MCF 10A (cell line): Measurements from ENCODE around the gene SDK2. TPM values are rescaled to one million over a fixed set of nuclear protein-coding genes. Genes with fewer than 3 reads are reported as not detected.

Experiments used
- BruUV-seq: library from RNA; stranded (reverse); fragments of 400-500 nt; replicated peaks from 2 replicates; lab custom pipeline; 2021; lab: Mats Ljungman, UMichigan
- CTCF ChIA-PET: fragments of 300-600 bp; sonication (Branson Sonifier 250); formaldehyde crosslinking; extraction: SDS; loops from one replicate; lab custom pipeline; 2021; ENCODE audit warnings: antibody characterized with exemption, inconsistent platforms; lab: Yijun Ruan, JAX
- POLR2A ChIA-PET: fragments of 300-600, 350-650 bp; sonication (Branson Sonifier 250); formaldehyde crosslinking; extraction: SDS; loops from one replicate; lab custom pipeline; 2020; ENCODE audit warnings: antibody characterized with exemption, inconsistent platforms; lab: Yijun Ruan, JAX
- DNase-seq: peaks from one replicate; pipeline ENCODE4 v3.0.0-alpha.2; 2018; ENCODE audit not compliant: unreplicated experiment
- H3K27ac Mint-ChIP-seq: one replicate; pipeline ENCODE4 v1.8.0; 2022; ENCODE audit warnings: mild to moderate bottlenecking, low read depth, mixed read lengths; ENCODE audit not compliant: unreplicated experiment
- H3K27me3 Mint-ChIP-seq: one replicate; pipeline ENCODE4 v1.8.0; 2022; ENCODE audit warnings: mixed read lengths; ENCODE audit not compliant: insufficient read depth, unreplicated experiment
- H3K36me3 Mint-ChIP-seq: one replicate; pipeline ENCODE4 v1.8.0; 2022; ENCODE audit warnings: mild to moderate bottlenecking, moderate library complexity, mixed read lengths; ENCODE audit not compliant: insufficient read depth, unreplicated experiment
- H3K4me1 Mint-ChIP-seq: one replicate; pipeline ENCODE4 v1.8.0; 2022; ENCODE audit warnings: mixed read lengths; ENCODE audit not compliant: insufficient read depth, unreplicated experiment
- H3K4me3 Mint-ChIP-seq: one replicate; pipeline ENCODE4 v1.8.0; 2022; ENCODE audit warnings: mild to moderate bottlenecking, moderate library complexity, mixed read lengths; ENCODE audit not compliant: unreplicated experiment
- H3K9me3 Mint-ChIP-seq: one replicate; pipeline ENCODE4 v1.8.0; 2022; ENCODE audit warnings: mixed read lengths; ENCODE audit not compliant: unreplicated experiment
- intact Hi-C: fragments of 100-400 bp; cut with micrococcal nuclease; formaldehyde crosslinking; loops from 2 replicates; pipeline ENCODE4 v1.14.1; 2022
- total RNA-seq: library from RNA; stranded (reverse); gene quantifications from 2 replicates; pipeline ENCODE4 v1.2.3, GENCODE V29; 2022
- TF ChIP-seq, protein P1 (sequence below): fragments of 200-600 bp; IDR thresholded peaks from one replicate; pipeline ENCODE4 v1.8.0; 2022; ENCODE audit warnings: antibody characterized with exemption, mild to moderate bottlenecking; ENCODE audit not compliant: unreplicated experiment

SDK2 gene
- total RNA-seq, 1 experiment from 2014 or later: not detected

DNA sequence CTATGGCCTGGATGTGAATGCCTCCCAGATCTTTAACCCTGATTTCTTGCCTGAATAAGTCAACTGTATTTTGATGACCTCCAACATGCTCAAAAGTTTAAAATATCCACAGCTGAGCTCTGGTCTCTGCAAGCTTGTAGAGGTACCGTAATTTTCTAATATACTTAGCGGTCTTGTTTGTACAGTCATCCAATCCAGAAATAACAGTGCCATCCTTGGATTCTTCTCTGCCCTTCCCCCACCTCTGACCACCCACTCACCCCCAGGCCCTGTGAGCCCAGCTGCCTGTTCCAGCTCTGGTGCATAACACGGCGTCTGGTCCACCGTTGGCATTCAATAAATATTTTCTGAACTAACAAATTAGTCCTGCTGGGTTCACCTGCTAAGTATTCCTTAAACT is 113.1 kb downstream of the SDK2 start:
- Mint-ChIP-seq H3K27ac (no peak overlapping the region), H3K27me3 (peaks cover 63% of the 10 kb centered on the region), H3K4me1 (no peaks in the 10 kb centered on the region), H3K36me3 (no peaks in the 10 kb centered on the region), H3K4me3 (no peak overlapping the region), H3K9me3 (no peaks in the 10 kb centered on the region)
- intact Hi-C loops: no loop called here
- POLR2A ChIA-PET: no interaction called here
- no peak for DNase-seq
- BruUV-seq: no TSS peak
- TF ChIP-seq, protein P1, sequence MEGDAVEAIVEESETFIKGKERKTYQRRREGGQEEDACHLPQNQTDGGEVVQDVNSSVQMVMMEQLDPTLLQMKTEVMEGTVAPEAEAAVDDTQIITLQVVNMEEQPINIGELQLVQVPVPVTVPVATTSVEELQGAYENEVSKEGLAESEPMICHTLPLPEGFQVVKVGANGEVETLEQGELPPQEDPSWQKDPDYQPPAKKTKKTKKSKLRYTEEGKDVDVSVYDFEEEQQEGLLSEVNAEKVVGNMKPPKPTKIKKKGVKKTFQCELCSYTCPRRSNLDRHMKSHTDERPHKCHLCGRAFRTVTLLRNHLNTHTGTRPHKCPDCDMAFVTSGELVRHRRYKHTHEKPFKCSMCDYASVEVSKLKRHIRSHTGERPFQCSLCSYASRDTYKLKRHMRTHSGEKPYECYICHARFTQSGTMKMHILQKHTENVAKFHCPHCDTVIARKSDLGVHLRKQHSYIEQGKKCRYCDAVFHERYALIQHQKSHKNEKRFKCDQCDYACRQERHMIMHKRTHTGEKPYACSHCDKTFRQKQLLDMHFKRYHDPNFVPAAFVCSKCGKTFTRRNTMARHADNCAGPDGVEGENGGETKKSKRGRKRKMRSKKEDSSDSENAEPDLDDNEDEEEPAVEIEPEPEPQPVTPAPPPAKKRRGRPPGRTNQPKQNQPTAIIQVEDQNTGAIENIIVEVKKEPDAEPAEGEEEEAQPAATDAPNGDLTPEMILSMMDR: no peak
- CTCF ChIA-PET: interaction anchor here (0.6 kb wide), 1 partner anchor 26 kb away, joined by 3 read pairs; no protein-coding TSS in a partner anchor

DNA sequence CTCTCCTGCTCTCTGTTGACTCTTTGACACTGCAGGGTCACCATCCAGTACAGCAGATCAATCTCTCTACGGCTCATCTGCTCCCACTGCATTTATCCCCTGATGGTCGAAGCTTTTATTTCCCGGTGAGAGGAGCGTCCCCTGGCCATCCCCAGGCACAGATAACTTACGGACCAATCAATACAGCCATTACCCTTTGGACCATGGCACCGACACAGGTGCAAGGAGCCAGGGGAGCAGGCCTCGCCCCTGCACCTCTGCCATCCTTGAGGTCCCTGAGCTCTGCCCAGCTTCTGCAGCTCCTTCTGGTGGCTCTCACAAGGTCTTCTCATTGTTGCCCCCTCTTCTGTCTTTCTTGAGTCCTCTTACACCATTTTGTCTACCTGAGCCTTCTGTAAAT is 115.6 kb downstream of the SDK2 start:
- intact Hi-C loops: no loop called here
- DNase-seq: no peak

DNA sequence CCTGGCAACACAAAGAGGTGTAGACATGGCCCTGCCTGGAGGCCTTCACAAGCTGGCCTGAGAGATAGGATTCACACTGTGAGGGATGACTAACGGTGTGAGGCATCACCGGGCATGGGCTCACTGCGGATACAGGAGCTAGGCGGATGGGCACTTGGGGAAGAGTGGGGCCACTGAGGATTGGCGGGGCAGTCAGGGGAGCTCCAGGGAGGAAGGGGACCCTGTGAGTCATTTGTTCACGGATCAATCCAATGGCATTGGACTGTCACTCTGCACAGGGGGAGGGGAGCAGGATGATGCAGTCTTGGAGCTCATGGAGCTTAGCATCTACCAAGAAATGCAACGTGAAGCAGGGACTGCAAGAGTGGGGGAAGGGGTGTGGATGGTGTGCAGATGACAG is 117.3 kb downstream of the SDK2 start:
- no peaks in the 10 kb centered on the region for H3K9me3 Mint-ChIP-seq
- BruUV-seq: no TSS peak
- CTCF ChIA-PET: no interaction called here
- peaks cover 88% of the 10 kb centered on the region for H3K27me3 Mint-ChIP-seq
- intact Hi-C loops: no loop called here
- H3K4me3 Mint-ChIP-seq: no peak overlapping the region
- no peak overlapping the region for H3K27ac Mint-ChIP-seq
- POLR2A ChIA-PET: no interaction called here
- TF ChIP-seq, protein P1: no peak
- no peak for DNase-seq
- no peaks in the 10 kb centered on the region for H3K4me1 Mint-ChIP-seq
- H3K36me3 Mint-ChIP-seq: no peaks in the 10 kb centered on the region

More for the DNA sequence above, 115.6 kb downstream of the SDK2 start:
- CTCF ChIA-PET: no interaction called here
- no peaks in the 10 kb centered on the region for H3K36me3 Mint-ChIP-seq
- no peaks in the 10 kb centered on the region for H3K4me1 Mint-ChIP-seq
- TF ChIP-seq, protein P1: no peak
- peaks cover 78% of the 10 kb centered on the region for H3K27me3 Mint-ChIP-seq
- POLR2A ChIA-PET: no interaction called here
- no peak overlapping the region for H3K4me3 Mint-ChIP-seq
- H3K27ac Mint-ChIP-seq: no peak overlapping the region
- BruUV-seq: no TSS peak
- no peaks in the 10 kb centered on the region for H3K9me3 Mint-ChIP-seq

DNA sequence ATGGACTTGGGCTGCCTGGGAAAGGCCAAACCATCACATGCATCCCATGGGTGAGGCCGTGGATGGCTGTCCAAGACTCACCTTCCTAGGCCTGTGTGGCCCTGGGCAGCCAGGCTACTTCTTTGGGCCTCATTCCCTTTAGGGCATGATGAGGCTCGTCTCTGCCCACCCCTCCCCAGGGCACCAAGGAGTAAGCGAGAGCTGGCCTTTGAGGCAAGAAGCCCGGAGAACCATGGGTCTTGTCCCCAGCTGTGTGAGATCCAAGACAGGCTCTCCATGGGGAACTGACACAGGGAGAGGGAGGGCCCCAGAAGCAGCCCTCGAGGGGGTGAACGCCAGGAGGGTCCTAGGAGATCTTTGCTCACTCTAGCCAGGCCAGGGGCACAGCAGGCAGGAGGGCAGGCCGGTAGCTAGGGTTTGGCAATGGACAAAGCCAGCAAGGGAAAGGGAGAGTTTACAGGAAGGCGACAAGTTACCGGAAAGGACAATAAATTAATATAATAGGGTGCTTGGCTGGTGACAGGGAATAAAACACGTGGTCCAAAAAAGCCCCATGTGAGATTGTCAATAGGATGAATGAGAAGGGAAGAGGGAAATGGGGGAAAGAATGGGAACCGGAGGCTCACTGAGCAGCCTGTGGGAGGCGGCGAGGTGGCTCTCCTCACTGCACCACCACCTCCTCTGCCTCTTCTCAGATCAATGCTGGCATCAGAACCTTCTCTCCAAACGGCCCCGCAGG is 119.1 kb downstream of the SDK2 start:
- ChIA-PET POLR2A (no interaction called here), CTCF (interaction anchor here (0.6 kb wide), 1 partner anchor 965 kb away, joined by 3 read pairs; no protein-coding TSS in a partner anchor)
- intact Hi-C loops: no loop called here
- no TSS peak for BruUV-seq
- no peak overlapping the region for H3K27ac Mint-ChIP-seq
- no peak for DNase-seq
- H3K9me3 Mint-ChIP-seq: no peaks in the 10 kb centered on the region
- H3K4me1 Mint-ChIP-seq: no peaks in the 10 kb centered on the region
- H3K27me3 Mint-ChIP-seq: peaks cover 90% of the 10 kb centered on the region
- H3K36me3 Mint-ChIP-seq: no peaks in the 10 kb centered on the region
- TF ChIP-seq, protein P1: no peak
- H3K4me3 Mint-ChIP-seq: no peak overlapping the region
